ENCODE results near the gene HOPX.

HOPX gene

GRCh38 chr4:56689201-56689969 is 8.3 kb upstream of the HOPX start:
- TF ChIP-seq, protein P1, sequence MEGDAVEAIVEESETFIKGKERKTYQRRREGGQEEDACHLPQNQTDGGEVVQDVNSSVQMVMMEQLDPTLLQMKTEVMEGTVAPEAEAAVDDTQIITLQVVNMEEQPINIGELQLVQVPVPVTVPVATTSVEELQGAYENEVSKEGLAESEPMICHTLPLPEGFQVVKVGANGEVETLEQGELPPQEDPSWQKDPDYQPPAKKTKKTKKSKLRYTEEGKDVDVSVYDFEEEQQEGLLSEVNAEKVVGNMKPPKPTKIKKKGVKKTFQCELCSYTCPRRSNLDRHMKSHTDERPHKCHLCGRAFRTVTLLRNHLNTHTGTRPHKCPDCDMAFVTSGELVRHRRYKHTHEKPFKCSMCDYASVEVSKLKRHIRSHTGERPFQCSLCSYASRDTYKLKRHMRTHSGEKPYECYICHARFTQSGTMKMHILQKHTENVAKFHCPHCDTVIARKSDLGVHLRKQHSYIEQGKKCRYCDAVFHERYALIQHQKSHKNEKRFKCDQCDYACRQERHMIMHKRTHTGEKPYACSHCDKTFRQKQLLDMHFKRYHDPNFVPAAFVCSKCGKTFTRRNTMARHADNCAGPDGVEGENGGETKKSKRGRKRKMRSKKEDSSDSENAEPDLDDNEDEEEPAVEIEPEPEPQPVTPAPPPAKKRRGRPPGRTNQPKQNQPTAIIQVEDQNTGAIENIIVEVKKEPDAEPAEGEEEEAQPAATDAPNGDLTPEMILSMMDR (IDR thresholded peaks at IDR 0.05; ENCODE audit: low read depth, low read length), result no peak
- no peak overlapping the region for H3K4me3 ChIP-seq (replicated peaks in 1 of 2; ENCODE audit: low read depth in 2 of 2, low read length in 2 of 2)
- no peak for DNase-seq (ENCODE audit: low read depth in 2 of 2)

DNA sequence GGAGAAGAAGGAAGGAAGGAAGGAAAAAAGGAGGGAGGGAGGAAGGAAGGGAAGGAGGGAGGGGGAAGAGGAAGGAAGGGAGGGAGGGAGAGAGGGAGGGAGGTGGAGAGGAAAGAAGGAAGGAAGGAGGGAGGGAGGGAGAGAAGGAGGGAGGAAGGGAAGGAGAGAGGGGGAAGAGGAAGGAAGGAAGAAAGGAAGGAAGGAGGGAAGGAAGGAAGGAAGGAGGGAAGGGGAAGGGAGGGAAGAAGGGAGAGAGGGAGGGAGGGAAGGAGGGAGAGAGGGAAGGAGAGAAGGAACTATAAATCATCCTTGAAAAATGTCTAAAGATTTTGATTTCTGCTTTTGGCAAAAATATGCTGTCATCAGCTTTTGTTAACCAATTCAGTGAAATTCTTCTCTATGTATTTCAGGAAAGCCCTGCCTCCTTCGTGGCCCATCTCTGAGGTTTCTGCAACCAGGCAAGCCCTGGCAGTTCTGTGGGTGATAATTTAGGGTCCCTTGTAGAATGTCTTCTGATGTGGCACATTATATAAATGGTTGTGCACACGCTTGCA is 7.1 kb upstream of the HOPX start:
- TF ChIP-seq, protein P1 (IDR thresholded peaks at IDR 0.05; ENCODE audit: low read depth, low read length), result no peak
- no peak overlapping the region for H3K4me3 ChIP-seq (replicated peaks in 1 of 2; ENCODE audit: low read depth in 2 of 2, low read length in 2 of 2)
- no peak for DNase-seq (ENCODE audit: low read depth in 2 of 2)

GRCh38 chr4:56686537-56687231 is 5.6 kb upstream of the HOPX start:
- no peak overlapping the region for H3K4me3 ChIP-seq (replicated peaks in 1 of 2; ENCODE audit: low read depth in 2 of 2, low read length in 2 of 2)
- TF ChIP-seq, protein P1 (IDR thresholded peaks at IDR 0.05; ENCODE audit: low read depth, low read length), result no peak
- no peak for DNase-seq (ENCODE audit: low read depth in 2 of 2)

GRCh38 chr4:56684320-56685050 is 3.4 kb upstream of the HOPX start:
- H3K4me3 ChIP-seq (replicated peaks in 1 of 2; ENCODE audit: low read depth in 2 of 2, low read length in 2 of 2), result no peak overlapping the region
- DNase-seq (ENCODE audit: low read depth in 2 of 2), result peak in 1 of 2 donors; percentile 36
- TF ChIP-seq, protein P1 (IDR thresholded peaks at IDR 0.05; ENCODE audit: low read depth, low read length), result no peak

DNA sequence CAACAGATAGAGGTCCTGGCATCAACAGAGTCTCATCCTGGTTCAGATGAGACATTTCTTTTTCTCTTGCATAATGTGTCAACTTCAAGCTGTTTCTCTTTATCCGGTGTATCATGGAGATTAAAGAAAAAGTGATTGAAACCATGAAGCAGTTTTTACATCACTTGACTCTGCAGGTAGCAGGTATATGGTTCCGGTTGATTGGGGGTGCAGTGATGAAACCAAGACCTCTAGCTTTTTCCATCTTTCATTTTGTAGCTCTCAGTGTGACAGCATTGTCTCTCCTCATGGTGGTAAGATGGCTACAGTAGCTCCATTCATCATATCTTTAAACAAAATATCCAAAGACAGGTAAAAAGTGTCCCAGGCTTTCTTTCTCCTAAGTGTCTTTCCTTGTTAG is 2.4 kb upstream of the HOPX start:
- no peak for DNase-seq (ENCODE audit: low read depth in 2 of 2)
- TF ChIP-seq, protein P1 (IDR thresholded peaks at IDR 0.05; ENCODE audit: low read depth, low read length), result no peak
- no peak overlapping the region for H3K4me3 ChIP-seq (replicated peaks in 1 of 2; ENCODE audit: low read depth in 2 of 2, low read length in 2 of 2)

- DNase-seq (ENCODE audit: low read depth in 2 of 2), result no peak
- TF ChIP-seq, protein P1 (IDR thresholded peaks at IDR 0.05; ENCODE audit: low read depth, low read length), result no peak
- no peak overlapping the region for H3K4me3 ChIP-seq (replicated peaks in 1 of 2; ENCODE audit: low read depth in 2 of 2, low read length in 2 of 2)
These were observed 893 bp upstream of the HOPX start for GRCh38 chr4:56681853-56682525.

All from cardiac fibroblast (primary cell).